NOMO-1 treated with dmso at 0.1 percent for 144 hours (cell line): ENCODE measurements around the gene NCLN.
"Not testable (repeated sequence)": the region's sequence is repeated elsewhere in the genome, so short reads cannot be mapped to it uniquely, and the experiment has no call there.

Experiments
- DNase-seq: peaks from one replicate; lab custom pipeline; 2025; ENCODE audit not compliant: unreplicated experiment; lab: John Stamatoyannopoulos, UW

Gene NCLN

GRCh38 chr19:3154447-3154846 is 31.3 kb upstream of the NCLN start:
- DNase-seq = not testable (repeated sequence)

GRCh38 chr19:3154957-3155736 is 30.6 kb upstream of the NCLN start:
- no peak for DNase-seq

- DNase-seq = no peak
Observed at GRCh38 chr19:3157096-3157845, 28.5 kb upstream of the NCLN start.

- DNase-seq = no peak
Observed at GRCh38 chr19:3159565-3159964, 26.2 kb upstream of the NCLN start.

- no peak for DNase-seq
Observed at GRCh38 chr19:3160219-3160618, 25.5 kb upstream of the NCLN start.

- DNase-seq = no peak
Observed at GRCh38 chr19:3161453-3161852, 24.3 kb upstream of the NCLN start.

GRCh38 chr19:3162418-3163229 is 23.1 kb upstream of the NCLN start:
- no peak for DNase-seq

GRCh38 chr19:3163230-3163886 is 22.4 kb upstream of the NCLN start:
- peak; percentile 34 for DNase-seq

- DNase-seq = no peak
Observed at GRCh38 chr19:3163943-3164342, 21.8 kb upstream of the NCLN start.

GRCh38 chr19:3167533-3168272 is 18.0 kb upstream of the NCLN start:
- DNase-seq = no peak

- no peak for DNase-seq
Observed at GRCh38 chr19:3171894-3172672, 13.6 kb upstream of the NCLN start.

GRCh38 chr19:3172673-3173000 is 13.1 kb upstream of the NCLN start:
- not testable (repeated sequence) for DNase-seq

GRCh38 chr19:3175781-3176714 is 9.7 kb upstream of the NCLN start:
- DNase-seq = no peak

GRCh38 chr19:3176715-3177501 is 8.8 kb upstream of the NCLN start:
- peak; percentile 27 for DNase-seq

- DNase-seq = peak; percentile 60
Observed at GRCh38 chr19:3178377-3178972, 7.3 kb upstream of the NCLN start, which contains the start of gene S1PR4. TSS of gene S1PR4 (plus strand) at chr19:3178769. CDS start at chr19:3178793, 24 bp downstream.

- DNase-seq = peak; percentile 28
Observed at GRCh38 chr19:3178973-3179738, 6.6 kb upstream of the NCLN start.
